Hematopoietic multipotent progenitor cell treated with erythropoietin and hydrocortisone succinate and interleukin-3 and kit ligand, for 17 days (in vitro differentiated cells): ENCODE data around the gene COX8A.
A peak's percentile ranks its signal among the peaks of the same experiment; 100 is the strongest.
"Not testable (repeated sequence)": the region's sequence is repeated elsewhere in the genome, so short reads cannot be mapped to it uniquely, and the experiment has no call there.

ENCODE experiments used
- DNase-seq: peaks from one replicate; pipeline ENCODE4 v3.0.0-alpha.2; 2015; ENCODE audit warnings: low spot score

Gene COX8A

DNA sequence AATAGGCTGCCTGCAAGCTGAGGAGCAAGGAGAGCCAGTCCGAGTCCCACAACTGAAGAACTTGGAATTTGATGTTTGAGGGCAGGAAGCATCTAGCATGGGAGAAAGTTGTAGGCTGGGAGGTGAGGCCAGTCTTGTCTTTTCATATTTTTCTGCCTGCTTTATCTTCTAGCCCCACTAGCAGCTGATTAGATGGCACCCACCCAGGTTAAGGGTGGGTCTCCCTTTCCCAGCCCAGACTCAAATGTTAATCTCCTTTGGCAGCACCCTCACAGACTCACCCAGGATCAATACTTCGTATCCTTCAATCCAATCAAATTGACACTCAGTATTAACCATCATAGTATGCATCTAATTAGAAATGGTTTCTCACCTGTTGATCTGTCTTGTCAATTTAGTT lies 5.0 kb upstream of the COX8A start:
- DNase-seq = no peak

DNA sequence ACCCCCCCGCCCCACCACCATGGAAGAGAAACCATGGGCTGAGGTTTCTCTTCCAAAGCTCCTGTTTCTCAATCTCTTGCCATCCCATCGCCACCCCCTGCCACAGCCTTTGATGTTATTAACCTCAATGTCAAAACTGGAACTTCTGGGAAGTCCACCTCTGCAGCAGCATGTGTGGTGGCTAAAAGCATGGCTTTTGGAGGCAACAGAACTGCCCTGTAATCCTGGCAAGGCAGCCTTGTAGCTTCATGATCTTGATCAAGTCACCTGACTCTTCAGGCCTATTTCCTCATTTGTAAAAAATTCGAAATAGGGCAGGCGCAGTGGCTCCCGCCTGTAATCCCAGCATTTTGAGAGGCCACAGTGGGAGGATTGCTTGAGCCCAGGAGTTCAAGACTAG lies 3.5 kb upstream of the COX8A start:
- no peak for DNase-seq

DNA sequence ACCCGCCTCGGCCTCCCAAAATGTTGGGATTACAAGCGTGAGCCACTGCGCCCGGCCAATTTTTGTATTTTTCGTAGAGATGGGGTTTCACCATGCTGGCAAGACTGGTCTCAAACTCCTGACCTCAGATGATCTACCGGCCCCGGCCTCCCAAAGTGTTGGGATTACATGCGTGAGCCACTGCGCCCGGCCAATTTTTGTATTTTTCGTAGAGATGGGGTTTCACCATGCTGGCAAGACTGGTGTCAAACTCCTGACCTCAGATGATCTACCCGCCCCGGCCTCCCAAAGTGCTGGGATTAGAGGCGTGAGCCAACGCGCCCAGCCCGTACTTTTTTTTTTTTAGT lies 535 bp upstream of the COX8A start:
- not testable (repeated sequence) for DNase-seq

DNA sequence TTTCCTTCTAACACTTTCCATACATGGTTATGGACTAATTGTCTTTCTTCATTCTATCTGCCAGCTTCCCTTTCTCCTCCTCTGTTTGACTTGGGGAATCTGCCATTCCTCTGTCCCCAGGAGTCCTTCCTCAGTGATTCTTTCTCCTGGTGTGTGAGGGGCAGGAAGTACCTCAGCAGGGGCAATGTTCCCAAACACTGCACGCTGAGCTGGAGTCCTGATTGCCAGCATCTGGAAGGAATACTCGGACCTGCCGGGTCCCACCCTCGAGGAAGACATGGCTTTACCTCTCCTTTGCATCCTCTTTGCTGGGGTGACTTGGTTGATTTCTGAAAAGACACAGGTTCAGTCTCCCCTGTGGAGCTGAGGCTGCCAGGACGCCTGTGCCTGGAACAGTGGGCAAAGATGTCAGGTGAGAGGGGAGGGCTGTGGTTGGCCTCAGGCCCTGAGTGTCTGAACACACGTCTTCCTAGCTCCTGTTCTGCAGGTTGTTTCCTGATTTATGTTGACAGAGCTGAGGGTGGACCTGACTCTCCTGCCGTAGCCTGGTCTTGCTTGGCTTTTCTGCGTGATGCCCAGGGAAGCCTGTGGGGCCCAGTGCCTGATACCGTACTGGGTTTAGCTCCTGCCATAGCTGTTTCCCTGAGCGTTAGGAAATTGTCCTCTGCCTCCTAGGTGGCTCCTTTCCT lies 4.3 kb downstream of the COX8A start:
- no peak for DNase-seq

DNA sequence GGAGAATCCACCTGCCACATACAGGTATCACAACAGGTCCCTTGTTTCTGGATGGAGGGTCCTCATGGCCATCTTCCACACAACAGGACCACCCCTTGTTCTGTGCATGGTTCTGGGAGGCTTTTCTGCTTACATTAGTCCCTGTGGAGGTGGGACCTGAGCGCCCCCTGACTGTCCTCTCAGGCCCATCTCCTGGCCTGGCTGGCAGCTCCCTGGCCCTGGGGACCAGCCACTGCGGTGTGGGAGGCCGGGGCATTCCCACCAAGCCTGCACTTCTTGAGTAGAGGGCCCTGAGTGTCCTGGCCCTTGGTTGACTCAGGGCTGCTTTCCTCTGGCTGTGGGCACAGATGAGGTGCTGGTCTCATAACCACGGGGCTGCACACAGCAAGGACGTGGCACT lies 5.0 kb downstream of the COX8A start:
- no peak for DNase-seq

DNA sequence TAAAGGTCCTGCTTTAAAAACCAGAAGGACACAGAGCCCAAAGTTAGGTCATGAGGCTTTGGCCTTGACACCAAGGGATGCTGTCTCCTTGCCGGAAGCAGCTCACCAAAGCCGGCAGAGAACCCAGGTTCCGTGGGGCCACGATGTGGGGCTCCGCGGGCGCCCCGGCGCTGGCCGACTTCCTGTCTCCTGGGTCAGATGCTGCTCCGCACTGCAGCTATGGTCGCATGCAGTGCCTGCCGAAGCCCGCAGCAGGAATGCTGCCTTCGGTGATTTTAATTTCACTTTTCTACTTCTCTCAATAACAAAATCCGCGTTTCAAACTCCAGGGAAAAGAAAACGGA lies 11.4 kb downstream of the COX8A start:
- no peak for DNase-seq

DNA sequence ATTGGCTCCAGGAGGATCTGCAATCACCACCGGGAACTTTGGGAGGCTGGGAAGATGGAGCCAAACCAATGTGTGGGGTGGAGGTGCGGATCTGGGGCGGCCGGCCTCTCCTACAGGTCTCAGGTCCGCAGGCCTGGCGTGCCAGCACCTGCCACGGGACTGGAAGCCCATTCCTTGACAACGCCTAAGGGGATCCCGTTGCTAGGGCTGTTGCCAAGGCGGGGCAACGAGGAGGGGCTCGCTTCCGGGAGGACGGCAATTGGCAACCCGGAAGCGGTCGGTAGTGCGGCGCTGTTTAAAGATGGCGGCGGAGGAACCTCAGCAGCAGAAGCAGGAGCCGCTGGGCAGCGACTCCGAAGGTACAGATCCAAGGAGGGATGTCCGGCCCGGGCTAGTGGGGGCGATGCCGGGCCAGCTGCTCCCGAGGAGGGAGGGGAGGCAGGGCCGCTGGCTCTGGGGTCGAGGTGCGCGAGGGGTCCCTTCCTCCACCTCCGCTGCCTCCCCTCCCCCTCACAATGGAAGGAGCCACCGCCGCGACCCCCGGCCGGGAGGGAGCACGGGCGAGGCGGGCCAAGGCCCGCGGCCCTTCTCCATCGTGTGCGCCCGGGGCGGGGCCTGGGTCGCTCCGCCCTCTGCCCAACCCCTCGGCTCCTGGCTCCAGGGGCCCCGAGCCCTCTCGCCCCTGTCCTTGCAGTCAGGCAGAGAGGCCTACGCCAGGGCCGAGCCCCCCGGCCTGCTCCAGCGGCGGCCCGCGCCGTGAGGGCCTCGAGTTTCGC lies 11.9 kb downstream of the COX8A start, which contains the start of gene OTUB1:
OTUB1 (plus strand) TSS at position 283 of the 776 bp plus-strand sequence; CDS start at position 302, 19 bp downstream.
- peak; percentile 86 for DNase-seq

DNA sequence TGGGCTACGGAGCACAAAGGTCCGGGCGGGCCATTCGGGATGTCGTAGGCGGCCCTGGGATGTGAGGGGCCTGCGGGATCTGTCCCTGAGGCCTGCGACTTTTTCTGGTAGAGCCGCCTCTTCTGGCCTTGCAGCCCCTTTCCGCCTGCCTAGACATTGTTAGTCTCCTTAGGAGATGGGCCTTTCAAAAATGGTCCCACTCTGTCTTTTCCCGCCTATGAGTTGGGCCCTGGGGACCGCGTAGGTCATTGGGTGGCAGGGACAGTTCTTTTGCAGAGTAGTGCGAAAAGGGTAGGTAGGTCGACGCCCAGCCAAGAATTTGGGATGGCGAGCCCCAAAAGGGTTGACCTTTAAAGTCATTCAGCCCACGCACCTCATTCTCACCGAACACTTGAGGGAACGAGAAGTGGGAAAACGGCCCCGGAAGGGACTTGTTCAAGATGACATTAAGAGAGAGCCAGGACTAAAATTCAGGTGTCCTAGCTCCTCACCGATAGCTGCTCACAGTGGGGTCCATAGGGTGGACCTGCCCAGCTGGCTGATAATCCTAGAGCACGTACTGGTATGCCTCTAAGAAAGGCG lies 12.6 kb downstream of the COX8A start:
- DNase-seq = no peak

DNA sequence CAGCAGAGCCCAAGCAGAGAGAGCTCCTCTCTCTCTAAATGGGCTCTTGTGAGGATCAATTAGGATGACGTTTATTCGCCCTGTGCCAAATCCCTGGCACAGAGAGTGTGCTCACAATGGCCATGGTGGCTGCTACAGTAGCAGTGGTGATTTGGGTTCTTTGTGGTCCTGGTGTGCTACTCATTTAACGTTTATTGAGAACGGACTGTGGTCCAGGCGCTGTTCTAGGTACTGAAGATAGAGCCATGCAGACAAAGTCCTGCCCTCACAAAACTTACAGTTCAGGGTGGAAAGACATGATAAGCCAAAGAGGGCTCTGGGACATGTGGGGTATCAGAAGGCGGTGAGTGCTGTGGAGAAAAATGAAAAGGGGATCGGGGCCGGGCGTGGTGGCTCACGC lies 17.1 kb downstream of the COX8A start:
- DNase-seq = no peak

DNA sequence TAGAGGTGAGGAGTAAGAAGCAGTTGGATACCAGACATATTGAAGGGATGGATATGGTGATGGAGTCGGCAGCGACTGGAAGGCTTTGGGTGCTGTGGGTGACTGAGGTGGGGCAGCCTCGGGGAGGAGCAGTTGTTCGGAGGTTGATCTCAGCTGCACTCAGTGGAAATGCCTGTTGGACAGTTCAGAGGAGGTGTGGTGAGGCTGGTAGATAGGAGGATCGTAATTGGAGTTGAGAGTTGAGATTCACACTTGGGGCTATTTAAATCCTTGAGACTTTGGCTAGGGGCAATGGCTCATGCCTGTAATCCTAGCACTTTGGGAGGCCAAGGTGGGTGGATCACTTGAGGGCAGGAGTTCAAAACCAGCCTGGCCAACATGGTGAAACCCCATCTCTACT lies 18.7 kb downstream of the COX8A start:
- DNase-seq = no peak

DNA sequence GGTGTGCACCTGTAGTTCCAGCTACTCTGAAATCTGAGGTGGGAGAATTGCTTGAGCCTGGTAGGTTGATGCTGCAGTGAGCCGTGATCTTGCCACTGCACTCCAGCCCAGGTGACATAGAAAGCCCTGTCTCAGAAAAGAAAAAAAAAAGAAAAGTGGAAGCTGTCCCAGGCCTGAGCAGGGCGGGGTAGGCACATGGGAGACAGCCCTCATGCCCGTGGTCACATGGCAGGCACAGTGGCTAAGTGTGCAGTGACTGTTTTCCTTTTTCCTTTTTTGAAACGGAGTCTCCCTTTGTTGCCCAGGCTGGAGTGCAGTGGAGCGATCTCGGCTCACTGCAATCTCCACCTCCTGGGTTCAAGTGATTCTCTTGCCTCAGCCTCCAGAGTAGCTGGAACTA lies 19.6 kb downstream of the COX8A start:
- no peak for DNase-seq

DNA sequence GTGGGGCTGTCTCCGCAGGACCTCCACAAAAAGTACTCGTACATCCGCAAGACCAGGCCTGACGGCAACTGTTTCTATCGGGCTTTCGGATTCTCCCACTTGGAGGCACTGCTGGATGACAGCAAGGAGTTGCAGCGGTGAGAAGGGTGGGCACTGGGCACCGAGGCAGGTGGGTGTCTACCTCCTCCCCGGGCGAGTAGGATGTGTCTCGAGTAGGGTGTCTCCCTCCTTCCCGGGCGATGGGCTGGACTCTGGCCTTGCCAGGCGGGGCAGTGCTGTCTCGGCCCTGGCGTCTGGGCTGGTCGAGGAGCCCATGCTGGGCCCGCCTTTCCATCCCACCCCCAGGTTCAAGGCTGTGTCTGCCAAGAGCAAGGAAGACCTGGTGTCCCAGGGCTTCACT lies 22.1 kb downstream of the COX8A start:
- no peak for DNase-seq

DNA sequence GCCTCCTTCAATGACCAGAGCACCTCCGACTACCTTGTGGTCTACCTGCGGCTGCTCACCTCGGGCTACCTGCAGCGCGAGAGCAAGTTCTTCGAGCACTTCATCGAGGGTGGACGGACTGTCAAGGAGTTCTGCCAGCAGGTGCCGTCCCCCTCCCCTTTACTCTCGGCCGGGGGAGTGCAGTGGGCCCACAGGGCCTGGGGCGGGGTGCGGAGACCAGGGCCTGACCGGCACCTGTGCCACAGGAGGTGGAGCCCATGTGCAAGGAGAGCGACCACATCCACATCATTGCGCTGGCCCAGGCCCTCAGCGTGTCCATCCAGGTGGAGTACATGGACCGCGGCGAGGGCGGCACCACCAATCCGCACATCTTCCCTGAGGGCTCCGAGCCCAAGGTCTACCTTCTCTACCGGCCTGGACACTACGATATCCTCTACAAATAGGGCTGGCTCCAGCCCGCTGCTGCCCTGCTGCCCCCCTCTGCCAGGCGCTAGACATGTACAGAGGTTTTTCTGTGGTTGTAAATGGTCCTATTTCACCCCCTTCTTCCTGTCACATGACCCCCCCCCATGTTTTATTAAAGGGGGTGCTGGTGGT lies 22.8 kb downstream of the COX8A start:
- no peak for DNase-seq

DNA sequence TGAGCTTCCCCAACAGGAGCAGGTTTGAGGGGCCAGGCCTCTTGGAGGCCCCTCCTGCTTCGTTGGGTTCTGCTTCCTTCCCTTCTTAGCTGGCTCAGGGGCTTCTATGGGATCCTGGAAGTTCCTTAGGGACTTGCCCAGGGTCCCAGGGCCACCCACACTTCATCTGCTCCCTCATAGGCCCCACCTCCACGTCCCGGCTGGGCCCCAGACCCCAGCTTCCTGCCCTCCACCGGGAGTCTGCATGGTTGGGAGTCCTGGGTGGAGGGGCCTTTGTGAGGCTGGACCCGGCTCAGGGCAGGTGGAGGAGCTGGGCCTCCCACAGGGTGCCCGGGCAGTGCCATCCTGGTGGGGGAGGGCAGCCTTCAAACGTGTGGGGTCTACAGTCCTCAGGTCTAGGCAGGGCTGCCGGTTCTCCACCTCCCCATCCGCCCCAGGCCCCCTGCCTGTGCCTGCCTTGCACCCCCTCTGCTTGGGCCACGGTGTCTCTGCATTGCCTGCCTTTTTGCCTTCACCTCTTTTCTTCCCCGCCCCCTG lies 23.4 kb downstream of the COX8A start:
- DNase-seq = no peak

DNA sequence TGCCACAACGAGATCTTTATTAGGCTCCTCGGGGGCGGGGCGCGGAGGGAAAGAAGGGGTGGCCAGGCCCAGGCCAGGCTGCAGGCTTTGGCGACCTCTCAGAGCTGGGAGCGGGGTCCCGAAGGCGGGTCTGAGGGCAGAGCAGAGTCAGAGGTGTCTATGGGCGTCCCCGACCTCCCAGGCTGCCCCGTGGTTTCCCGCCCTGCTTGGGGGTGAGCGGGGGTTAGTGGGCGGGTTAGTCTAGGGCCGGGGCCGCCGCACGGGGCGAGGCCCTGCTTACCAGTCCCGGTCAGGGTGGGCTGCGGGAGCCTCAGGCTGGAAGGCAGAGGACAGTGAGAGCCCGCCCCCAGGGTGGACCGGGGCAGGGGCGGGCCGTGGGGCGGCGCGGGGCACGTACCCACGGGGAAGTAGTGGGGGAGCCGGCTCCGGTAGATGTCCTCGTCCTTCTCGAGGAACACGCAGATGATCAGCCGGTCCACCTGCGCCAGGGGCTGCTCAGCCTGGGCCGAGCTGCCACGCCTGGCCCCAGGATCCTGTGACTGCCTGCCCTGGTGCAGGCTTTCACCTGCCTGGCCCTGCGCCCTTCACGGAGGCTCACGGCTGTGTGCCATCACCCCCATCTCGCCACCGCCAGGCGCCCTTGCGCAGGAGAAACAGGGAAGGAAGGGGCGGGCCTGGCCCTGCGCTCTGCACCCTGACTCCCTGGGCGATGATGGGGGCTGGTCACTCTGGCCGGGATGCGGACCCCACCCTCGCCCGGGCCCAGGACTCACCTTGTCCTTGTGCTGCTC lies 24.3 kb downstream of the COX8A start:
- no peak for DNase-seq

DNA sequence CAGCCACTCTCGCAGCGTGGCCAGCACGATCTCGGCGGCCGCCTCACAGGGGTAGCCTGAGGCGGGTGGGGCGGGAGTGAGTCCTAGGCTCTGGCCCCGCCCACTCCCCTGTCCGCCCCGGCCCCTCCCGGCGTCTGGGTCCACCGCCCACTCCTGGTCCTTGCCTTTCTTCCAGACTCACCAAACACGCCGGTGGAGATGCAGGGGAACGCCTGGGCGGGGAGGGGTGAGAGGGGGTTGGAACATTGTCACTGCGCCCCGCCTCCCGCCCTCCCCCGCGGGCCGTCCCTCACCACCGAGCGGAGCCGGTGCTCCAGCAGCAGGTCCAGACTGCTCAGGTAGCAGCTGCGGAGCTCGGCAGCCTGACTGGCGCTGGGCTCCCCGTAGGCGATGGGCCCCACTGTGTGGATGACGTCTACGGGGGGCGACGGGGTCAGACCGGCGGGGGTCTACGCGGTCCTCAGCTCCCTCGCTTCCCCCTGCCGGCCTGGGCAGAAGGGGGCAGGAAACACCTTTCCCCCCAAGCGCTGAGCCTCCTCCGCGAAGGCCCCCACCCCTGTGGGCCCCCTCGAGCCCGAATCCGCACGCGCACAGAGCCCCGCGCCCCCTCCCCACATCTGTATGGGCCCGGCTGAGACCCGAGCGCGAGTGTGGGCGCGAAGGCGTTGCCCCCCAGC lies 25.1 kb downstream of the COX8A start:
- no peak for DNase-seq

DNA sequence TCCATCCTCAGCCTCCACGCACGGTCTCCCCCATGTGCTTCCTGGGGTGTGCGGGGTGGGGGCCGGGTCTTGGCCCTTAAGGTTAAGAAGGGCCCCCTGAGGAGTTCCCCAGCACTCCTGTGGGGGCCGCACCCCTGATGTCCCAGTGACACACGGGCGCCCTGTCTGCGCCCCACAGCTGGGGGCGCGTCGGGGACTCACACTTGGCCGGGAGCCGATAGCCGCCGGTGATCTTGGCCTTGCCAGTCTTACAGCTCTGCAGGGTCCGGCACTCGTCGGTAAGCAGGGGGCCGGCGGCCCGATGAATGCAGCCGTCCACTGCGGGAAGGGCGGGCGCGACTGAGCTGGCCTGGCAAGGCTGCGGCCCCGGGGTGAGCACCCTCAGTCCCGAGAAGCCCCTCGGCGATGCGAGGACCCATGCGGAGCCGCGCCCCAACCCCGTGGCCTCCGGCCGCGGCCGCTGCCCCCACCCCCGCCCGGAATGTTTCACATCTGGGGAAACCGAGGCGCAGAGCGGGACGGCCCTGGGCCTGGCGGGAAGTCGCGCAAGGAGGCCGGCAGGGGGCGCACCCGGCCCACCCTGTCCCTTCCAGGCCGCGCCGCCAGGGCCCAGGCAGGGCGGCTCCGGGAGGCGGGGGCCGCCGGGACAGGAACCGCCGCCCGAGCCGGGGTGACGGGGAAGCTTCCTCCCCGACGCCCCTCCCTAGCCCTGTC lies 25.8 kb downstream of the COX8A start:
- peak; percentile 62 for DNase-seq

DNA sequence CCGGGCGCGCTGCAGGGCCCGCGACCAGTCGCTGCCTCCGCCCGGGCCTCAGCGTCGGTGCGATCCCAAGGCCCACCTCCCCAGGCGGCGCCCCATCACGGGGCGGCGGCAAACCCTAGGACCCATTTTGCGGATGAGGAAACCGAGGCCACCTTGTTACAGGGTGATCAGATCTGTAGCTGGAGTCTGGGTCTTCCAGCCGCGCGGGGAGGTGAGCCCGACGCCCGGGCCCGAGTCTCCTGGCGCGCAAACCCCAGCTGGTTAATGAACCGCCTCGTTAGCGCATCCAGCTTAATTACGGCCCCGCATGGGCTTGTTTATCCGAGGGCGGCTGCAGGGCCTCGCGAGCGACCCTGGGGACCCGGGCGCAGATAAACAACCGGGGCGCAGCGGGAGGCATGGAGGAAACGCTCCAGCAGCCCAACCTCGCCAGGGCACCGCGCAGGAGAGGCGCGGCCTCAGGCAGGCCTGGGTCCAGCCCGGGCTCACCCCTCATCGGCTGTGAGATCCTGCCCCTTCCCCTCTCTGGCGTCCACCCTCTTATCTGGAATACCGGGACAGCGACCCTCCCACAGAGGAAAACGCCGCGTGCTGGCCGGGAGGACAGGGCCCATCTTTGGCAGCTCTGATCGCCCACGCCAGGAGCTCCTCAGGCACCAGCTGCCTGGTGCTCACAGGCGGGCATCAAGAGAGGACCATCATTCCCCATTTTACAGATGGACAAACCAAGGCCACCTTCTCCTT lies 26.5 kb downstream of the COX8A start:
- no peak for DNase-seq

DNA sequence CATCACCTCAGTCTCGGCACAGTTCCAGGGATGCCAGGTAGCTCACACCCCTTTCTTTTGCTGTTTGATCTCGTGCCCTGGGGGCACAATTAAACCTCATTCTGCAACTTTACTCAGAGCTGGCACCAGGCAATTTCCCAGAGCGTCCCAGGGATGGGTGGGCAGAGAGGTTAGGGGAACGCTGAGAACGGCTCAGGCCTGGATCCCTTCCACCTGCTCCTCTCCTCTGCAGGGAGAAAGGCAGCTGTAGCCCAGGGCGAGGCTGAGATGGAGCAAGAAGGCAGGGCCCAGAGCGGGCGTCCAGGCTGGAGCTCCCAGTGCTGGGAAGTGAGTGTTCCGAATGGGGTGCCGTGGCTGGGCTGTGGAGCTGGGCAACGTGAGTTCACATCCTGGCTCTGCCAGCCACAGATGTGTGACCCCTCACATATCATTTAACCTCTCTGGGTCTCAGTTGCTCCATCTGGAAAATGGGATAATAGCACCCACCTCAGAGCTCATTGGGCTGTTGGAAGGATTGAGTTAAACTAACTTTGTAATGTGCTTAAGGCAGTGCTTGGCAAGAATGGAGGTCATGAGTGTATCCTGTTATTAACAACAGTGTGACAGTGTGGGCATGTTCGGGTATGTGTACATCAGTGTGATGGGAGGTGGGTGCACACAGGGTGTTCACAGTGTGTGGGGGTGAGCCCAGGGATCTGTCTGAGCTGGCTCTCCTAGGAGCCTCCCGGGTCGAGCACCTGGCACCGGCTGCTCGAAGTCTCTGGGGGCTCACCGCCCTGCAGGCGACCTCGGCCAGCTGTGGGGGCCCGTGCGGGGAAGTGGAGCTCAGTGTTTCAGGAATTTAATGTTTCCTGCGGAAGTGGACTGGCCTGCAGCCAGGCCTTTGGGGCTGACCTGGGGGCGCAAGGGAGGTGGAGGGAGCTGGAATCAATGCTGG lies 27.3 kb downstream of the COX8A start:
- no peak for DNase-seq
